ENCODE data around the gene CFDP1.
A peak's percentile ranks its signal among the peaks of the same experiment; 100 is the strongest.

The CFDP1 gene

DNA sequence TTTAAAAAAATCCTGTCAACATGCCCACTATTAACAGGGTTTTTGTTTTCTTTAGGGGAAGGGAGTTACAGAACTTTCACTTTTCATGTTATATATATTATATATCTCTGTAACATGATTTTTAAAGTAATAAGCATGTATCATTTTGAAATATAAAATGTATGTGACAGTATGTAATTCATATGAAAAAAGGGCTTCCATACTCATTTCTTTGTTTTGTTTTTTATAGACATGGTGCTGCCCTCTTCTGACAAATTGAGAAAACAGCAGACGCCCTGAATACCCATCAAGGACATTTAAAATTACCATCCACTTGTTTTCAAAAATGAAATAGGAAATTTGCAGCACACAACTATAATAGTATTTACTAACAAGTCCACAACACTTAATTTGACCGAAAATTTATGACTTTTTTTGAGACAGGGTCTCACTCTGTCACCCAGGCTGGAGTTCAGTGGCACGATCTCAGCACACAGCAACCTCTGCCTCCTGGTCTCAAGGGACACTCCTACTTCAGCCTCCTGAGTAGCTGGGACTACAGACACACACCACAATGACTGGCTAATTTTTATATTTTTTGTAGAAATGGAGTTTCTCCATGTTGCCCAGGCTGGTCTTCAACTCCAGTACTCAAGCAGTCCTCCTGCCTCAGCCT, 30.4 kb downstream of the CFDP1 start:
- DNase-seq: peak; percentile 36 to 64 (median 50)

DNA sequence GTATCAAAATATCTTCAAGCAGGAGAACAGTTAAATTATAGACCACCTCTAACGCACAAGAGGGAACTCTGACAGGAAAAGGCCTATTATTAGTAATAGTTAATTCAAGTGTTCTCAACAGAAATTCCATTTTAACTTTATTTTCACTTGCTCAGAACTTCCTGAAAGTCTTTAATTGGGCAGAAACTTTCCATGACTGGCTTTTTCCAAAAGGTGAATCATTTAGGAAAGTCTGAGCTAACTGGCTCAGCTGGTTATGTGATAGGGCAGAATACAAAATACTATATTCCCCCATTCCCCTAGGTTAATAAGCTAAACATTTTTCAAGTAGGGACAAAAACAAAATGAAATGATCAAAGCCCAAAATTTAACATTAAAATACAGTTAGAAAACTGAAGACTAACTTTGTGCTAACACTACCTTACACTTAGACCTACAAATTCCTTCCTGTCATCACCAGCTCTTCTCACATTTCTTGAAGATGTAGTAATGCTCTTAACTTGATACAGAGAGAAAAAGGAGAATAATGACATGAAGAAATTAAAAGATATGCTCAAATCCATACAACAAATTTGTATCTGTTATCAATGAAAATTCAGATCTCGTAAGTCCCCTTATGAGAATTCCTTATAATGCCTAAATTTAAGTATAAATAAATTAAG, 31.0 kb downstream of the CFDP1 start:
- DNase-seq: peak; percentile 48 to 80 (median 65)

DNA sequence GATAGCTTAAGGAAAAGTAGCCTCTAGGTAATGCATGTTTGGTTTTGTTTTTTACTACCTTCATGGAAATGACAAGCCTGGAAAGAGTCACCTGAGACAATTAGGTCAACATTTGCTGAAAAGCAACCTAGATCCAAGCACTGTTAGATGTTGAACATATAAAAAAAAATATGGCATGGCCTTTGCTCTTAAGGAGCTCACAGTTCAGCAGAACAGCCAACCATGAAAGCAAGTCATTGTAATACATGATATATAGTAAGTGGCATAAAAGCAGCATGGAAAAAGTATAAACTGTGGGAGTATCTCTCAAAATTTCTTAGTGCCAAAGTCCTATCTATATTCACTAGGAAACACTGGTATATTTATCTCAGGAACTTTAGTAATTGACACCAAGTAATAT, 31.6 kb downstream of the CFDP1 start:
- no peak for DNase-seq

DNA sequence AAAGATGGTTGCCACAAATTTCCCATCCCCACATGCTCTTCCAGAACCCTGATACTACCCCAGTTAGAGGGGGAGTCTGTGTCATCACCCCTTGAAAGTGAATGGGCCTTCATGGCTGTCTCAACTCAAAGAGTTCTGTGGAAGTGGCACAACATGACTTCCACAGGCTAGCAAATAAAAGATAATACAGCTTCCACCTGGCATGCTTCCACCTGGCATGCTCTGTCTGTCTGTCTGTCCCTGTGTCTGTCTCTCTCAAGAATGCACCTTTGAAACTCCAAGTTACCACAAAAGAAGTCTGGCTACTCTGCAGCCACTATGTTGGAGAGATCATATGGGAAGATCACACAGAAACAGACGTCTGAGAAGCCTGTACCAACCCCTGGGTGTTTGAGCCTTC, 35.0 kb downstream of the CFDP1 start:
- no peak for DNase-seq

DNA sequence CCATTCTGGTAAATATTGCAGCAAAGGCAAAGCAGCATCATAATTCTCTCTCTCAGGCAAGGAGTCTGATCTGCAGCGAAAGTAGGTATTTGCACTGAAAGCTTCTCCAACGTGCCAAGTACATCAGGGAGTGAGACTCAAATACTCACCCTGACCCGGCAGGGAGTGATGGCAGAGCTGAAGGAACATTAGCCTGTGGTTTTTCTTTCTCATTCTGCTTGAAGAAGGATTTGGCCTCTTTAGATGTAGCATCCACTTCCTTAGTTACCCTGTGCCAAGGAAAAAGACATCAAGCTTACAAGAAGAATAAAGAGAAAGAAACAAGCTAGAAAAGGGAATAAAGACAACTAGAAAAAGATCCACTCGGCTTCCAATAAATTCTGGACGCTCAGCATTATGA, 38.4 kb downstream of the CFDP1 start:
- no peak for DNase-seq

DNA sequence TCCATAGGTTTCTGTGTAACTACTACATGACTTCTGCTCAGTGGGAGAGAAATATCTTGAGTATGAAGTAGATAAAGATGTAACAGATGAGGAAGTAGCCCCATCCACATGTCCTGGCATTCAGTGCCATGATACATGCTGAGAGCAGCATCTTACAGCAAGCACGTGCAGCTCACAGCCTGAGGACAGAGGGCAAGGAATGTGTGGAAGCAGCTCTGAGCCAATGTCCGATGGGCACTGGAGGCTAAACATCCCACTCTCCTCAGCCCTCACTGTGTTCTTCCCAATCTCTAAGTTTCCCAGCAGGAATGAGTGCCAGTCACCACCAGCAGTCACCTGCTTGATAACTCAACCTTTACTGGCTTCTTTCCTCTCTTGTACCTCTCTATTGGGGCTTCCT, 40.4 kb downstream of the CFDP1 start:
- no peak for DNase-seq

DNA sequence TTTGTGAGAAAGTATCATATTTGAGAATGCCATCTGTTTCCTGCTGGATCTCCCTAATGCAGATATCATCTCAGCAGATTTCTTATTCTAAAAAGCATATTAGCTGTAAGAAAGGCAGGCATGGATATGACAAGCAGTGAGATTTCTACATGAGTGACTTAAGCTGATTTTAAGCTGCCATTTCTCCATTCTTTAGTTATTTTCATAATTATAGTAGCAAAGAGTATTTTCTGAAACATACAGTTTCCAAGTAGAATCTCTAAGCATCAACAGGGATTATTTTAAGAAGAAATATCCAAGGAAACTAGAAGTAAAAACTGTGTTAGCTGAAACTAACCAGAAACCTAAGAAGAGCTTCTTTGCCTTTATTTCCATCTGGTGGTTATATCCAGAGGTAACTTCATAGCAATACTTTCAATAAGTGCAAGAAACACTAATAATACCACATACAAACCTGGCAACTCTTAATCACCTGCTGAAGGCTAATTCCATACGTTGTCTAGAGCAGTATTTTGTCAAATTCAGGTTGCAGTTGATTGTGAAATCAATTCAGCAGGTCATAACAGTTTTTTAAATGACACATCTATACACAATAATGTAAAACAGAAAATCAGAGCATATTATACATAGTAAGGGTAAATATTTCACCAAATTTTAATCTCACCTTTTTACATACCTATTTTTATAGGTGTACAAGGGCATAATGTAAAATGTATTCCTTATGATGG, 42.2 kb downstream of the CFDP1 start:
- no peak for DNase-seq

DNA sequence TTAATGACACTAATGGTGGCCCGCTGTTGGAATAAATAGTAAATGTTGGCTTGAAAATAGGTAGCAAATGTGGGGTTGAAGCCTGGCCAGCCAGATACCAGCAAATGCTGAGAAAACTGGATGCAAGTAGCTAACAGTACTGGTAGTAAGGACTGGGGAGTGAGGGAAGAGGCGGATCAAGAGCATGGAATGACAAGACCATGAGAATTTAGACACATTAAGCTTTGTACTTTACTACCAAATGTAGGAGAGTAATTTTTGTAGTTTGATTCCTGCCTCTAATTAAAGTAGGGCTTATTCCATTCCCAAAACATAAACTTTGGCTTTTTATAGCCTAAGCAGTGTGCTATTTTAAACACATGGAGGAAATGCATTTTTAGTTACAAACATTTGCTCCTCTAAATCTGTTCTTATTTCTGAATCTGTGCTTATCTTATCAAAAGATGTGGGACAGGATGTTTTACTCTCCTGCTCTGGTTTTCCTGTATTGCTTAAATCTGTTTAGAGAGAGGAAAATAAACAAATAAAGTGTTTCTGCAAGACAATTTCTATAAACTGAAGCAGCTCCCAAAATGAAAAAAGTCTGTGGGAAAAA, 44.1 kb downstream of the CFDP1 start:
- DNase-seq: no peak

DNA sequence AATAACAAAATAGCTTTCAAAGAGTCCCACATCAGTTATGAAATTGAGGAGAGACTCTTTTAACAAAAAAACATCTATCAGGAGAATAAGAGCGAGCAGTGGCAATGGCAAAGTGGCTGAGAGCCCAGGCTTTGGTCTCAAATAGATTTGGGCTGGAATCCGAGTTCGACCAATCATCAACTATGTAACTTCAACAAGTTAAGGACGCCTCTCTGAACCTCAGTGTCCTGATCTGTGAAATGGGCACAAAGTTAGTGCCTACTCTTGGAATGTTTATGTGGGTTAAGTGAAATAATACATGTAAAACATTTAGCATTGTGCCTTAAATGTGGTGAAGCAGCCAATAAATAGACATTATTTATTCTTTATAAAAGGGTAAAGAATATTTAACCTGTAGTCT, 45.4 kb downstream of the CFDP1 start:
- no peak for DNase-seq

DNA sequence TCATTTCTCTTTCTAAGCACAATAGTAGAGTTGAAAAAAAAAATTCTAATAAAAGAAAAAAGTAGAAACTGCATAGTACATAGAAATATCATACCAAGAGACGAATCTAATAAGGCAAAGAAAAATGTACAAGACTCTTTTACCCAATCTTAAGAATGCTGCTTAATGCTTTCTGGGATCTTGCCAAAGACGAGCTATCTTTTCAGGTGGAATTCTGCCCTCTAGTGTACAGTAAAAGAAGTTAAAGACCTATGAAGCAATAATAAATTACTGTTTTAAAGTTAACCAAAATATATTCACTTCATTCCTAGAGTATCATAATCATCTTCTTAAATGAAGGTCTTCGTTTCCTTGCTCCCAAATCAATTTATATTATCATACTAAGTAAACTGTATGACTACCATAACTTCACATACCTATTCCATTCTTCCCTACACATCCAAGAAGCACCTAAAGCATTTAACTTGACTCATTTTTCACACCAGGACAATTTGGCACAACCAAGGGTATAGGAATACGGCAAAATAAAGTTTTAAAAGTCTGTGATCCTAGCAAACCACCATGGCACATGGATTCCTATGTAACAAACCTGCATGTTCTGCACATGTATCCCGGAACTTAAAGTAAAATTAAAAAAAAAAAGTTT, 47.7 kb downstream of the CFDP1 start:
- DNase-seq: peak; percentile 65 to 90 (median 83)

DNA sequence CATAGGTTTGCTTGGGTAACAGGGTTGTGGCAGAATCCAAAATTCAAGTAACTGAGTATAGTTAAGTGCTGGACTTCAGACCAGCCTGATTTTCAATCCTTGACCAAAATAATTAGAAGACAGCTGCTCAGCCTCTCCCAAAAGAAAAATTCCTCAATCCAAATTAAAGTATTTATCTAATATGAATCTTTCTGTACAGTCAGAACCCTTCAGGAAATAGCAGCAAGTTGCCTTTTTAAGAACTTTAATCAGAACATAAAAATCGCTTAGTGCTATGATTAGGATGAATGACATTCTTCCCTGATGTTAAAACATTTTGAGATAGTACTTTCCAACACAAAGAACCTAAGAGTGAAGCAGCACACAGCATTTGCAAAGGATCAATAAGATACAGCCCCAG, 50.2 kb downstream of the CFDP1 start:
- DNase-seq: no peak

DNA sequence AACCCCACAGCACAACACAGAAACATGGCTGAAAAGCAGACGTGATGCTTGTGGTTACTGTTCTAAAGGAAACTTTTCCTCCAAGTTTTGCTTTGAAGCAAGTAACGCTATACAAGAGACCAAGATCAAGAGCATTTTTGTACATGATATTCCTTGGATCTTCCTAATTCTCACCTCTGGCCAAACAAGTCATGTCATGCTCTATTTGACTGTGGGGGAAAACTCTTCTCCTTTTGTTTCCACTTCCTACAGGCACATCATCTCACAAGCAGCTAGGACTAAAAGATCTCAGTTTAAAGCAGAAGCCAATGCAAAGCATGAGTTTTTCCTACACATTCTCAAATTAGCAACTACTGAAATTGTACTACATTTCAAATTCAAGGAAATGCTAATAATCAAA, 50.7 kb downstream of the CFDP1 start:
- DNase-seq: no peak

DNA sequence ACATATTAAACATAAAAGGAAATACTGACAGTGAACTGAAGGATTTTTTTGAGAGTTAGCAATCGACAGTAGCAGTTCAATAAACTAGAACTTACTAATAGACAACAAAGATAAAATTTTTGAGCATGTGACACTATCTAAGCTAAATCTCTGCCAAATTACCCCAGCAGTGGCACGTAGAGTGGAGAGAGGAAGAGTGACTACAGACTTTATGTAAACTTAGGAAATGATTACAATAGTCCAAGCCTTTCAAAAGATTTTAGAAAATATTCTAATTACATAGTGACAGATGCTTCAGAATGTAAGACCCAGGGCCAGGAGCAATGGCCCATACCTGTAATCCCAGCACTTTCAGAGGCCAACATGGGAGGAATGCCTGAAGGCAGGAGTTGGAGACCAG, 52.4 kb downstream of the CFDP1 start:
- peak; percentile 52 to 59 (median 55) for DNase-seq

DNA sequence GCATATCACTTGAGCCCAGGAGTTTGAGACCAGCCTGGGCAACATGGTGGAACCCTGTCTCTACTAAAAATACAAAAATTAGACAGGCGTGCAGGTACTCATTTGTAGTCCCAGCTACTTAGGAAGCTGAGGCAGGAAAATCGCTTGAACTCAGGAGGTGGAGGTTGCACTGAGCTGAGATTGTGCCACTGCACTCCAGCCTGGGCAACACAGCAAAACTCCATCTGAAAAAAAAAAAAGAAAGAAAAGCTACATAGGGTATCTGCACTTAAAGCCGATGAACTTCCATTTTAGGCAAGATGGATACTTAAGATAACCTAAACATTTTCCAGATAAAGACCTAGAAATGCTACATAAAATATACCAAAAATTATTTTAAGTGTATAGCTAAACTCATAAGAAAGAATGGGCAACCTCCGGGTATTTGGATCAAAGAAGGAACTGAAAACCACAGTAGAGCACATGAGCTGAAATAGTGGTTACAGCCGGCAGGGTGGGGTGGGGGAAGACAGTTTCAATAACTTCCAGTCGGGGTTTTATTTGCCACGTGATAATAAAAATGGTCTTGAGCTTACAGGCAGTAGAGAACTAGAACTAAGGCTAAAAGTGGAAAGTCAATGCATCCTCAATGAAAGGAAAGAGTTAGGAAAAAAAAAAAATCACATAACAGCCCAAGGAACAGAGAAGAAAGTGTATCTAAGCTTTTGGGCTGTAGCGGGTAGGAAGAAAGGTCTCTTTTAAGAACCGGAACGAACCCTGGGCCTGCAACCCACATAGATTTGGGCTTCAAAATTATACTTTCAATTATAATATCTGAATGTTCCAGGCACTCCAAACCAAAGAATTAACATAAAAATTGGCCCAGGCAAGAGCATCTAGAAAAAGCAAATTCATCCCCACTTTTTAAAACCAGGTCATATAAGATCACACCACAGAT, 53.1 kb downstream of the CFDP1 start:
- DNase-seq: peak; percentile 78 to 83 (median 81)

DNA sequence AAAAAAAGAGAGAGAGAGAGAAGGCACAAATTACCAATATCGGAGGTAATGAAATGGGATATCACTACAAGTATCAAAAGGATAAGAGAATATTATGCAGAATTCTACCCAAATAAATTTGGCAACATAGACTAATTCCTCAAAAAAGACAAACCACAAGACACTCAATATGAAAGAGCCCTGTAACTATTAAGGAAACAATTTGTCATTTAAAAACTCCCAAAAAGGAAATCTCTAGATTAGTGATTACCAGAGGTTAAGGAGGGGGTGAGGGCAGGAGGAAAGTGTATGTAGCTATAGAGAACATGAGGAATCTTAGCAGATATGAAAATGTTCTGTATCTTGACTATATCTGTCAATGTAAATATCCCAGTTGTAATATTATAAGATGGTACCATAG, 54.0 kb downstream of the CFDP1 start:
- DNase-seq: peak; percentile 63 to 83 (median 76)

DNA sequence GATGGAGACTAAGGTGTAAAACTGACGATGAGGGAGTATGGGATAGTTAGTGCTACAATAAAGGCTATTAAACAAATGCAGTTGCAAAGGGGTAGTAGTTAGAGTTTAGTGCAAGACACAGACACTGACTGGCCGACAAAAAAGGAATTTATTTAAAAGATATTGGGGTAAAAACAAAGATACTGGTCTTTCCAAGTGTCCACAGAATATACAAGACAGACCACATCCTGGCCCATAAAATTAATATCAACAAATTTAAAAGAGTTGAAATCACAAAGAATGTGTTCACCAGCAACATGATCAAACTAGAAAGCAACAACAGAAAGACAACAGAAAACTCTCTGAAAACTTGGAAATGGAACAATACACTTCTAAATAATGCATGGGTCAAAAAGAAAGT, 54.7 kb downstream of the CFDP1 start:
- DNase-seq: no peak

DNA sequence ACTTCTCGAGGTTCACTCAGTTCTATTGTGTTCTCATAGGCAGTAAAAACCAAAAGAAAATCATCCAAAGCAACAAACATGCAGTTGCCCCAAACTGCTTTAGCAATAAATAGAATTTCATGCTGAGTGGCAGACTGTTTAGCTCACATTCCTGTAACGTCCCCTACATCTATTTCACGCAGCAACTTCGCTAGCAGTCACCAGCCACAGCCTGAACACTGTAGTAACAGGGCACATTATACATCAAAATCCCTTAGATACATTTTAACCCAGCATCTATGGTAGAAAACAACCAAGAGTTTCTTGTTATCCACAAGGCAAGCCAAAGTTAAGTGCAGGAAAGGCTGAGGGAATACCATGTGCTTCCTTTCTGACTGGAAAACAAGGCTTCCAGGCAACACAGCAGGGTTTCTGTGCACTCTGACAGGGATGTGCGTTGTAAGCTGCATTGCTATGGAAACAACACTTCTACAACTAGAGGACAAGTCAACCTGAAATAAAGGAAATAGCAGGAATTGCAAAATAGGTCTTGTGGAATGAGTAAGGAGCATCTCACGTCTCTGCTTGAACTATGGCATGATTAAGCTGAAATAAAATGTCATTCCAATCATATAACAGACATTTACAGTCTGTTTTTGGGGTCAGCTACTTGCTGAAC, 55.4 kb downstream of the CFDP1 start:
- DNase-seq: peak; percentile 70 to 88 (median 78)

DNA sequence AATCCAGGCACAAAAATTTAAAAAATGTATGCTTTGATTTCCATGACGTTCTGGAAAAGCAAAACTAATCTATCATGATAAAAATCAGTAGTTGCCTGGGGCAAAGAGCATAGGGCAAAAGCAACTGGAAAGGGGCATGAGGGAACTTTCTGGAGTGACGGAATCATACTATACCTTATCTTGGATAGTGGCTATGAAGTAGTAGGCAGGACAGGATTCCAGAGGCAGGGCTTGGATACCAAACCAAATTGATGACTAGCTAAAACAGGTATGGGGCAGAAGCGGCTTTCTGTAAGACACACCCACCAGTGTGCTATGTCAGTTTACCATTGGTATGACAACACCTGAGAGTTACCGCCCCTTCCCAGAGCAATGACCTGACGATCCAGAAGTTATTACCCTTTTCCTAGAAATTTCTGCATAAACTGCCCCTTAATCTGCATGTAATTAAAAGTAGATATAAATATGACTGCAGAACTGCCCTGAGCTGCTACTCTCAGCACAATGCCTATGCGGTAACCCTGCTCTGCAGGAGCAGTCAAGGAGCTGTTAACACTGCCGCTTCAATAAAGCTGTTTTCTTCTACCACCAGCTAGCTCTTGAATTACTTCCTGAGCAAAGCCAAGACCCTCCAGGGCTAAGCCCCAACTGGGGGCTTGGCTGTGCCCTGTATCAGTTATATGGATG, 56.7 kb downstream of the CFDP1 start:
- no peak for DNase-seq

DNA sequence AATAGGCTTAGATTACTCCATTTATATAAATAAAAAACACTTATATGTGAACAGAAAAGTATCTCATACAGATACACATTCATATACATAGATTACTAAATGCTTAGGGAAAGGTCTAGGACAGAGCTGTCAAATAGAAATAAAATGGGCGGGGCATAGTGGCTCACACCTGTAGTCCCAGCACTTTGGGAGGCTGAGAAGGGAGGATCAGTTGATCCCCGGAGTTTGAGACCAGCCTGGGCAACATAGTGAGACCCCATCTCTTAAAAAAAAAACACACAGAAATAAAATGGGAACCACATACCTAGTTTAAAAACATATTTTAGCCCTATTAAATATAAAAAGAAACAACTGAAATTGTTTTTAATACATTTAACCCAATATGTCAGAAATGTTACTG, 58.9 kb downstream of the CFDP1 start:
- DNase-seq: no peak

DNA sequence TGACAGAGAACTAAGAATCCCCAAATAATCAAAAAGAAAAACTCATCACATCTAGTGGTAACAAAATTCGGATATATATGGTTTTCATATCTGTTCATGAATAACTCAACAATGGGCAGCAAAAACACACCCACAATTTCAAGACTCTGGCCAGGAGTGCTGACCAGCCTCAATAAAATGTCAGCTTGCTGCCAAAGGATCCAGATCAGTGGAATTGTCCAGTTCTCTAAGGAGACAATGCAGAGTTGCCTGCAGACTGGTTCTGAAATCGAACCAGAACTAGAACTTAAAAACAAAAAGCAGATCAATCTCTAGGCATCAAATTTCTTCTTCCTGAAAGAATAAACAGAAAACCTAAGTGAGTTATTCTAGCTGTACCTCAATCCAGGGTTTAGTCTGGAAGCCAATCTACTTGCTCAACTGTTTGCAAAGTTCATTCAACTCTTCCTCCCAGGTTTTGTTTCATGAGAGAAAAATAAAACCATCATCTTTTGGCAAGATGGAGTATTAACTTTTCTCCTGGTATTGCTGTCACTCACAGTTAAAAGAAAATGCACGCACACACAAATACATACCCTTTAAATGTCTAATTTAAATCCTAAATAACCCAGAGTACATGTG, 61.0 kb downstream of the CFDP1 start:
- DNase-seq: no peak

Data from suppressor macrophage treated with lipopolysaccharide for 1 hour (primary cell).